HG03025 (cell line): Measurements from ENCODE around the gene HOXD13.

Experiments used
- ATAC-seq: cut with Tn5 transposase; IDR thresholded peaks from one replicate; pipeline ENCODE4 v1.9.1; 2021; ENCODE audit warnings: mild to moderate bottlenecking, moderate library complexity; ENCODE audit not compliant: unreplicated experiment, low FRiP score

Gene HOXD13

DNA sequence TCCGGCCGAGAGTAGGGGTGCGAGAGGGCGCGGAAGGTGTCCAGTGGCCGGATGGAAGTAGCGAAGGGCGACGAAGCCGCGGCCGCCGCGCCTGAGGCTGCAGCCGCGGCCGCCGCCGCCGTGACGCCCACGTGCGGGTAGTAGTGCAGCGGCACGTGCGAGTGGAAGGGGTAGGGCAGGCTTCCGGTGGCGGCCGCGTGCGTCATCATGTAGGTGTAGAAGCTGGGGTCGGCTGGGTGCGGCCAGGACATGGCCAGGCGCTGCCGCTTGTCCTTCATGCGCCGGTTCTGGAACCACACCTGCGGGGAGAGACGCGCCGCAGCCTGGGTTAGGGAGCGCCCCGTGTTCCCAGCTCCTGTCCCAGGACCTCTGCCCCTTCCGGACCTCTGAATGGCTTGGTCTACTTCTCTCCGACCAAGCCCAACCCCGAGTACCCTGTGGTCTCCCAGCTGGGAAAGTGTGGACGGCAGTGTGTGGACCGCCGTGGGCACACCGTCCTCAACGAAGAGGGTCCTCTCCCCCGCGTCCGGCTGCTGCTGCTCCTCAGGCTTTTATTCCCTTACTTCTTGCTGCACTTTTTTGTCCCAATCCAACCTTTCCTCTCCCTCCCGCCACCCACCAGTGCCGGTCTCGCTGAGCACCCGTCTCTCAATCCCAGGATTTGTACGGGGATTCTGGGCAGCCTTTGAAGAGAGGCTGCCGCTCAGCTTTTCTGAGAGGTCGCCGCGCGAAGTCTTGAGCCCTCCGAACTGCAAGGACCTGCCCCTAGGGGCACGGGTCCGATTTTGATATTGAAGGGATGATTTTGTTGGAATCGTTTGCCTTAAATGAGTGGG, 11.8 kb upstream of the HOXD13 start:
- ATAC-seq: no peak

DNA sequence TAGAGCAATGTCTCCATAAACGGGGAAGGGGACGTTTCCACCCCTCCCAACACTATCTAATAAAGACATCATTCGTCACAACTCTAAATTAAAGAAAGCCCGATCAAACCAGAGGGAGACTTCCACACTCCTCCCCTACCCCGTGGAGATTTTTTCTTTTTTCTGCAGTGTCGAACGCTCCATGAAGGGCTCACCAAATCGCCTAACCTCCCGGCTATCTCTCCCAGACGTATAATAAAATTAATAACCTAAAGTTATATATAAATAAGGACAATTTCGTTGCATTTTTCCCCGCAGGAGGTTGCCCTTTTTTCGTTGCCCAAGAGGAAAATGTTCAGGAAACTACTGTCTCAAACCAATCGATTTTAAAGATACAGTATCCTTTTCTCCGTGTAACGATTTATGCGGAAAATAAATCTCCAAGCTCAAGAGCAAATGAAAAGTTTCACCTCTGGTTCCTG, 11.1 kb upstream of the HOXD13 start:
- no peak for ATAC-seq

DNA sequence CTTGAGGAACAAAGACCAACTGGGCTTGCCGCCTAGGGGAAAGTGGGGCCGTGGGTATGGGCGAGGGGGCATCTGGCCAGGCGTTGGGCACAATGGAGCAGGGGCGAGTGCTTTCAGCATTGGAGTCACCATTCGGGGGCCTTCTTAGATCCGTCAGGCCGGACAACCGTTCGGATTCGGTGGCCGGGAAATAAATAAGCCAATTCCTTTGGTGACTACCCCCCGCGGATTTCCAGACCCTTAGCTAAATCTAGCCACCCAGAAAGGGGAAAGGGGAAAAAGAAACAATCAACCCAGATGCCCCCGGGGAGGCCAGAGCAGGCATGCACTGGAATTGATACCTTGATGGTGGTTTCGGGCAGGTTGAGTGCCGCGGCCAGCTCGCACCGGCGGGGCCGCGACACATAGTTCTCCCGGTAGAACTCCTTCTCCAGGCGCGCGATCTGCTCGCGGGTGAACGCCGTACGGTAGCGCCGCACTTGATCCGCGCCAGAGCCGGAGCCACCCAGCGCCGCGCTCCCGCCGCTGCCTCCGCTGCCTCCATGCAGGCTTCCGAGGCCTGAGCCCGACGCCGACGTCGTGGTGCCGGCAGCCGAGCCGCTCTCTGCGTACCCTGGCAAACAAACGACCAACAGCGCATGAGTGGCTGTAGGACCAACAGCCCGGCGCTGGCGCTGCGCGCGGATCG, 10.5 kb upstream of the HOXD13 start:
- no peak for ATAC-seq

DNA sequence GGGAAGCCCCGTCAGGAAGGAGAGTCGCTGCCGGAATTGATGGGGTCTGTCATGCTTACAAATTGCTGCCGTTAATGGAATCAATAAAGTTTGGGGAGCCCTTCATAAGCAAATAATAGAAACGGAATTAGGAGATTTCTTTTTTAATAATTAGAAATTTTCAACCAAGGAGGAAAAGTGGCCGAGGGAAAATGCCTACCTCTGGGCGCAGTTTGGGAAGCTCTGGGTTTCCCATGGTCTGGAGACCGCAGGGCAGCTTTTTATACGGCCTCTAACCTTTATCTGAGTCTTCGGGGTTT, 10.0 kb upstream of the HOXD13 start:
- ATAC-seq: no peak

DNA sequence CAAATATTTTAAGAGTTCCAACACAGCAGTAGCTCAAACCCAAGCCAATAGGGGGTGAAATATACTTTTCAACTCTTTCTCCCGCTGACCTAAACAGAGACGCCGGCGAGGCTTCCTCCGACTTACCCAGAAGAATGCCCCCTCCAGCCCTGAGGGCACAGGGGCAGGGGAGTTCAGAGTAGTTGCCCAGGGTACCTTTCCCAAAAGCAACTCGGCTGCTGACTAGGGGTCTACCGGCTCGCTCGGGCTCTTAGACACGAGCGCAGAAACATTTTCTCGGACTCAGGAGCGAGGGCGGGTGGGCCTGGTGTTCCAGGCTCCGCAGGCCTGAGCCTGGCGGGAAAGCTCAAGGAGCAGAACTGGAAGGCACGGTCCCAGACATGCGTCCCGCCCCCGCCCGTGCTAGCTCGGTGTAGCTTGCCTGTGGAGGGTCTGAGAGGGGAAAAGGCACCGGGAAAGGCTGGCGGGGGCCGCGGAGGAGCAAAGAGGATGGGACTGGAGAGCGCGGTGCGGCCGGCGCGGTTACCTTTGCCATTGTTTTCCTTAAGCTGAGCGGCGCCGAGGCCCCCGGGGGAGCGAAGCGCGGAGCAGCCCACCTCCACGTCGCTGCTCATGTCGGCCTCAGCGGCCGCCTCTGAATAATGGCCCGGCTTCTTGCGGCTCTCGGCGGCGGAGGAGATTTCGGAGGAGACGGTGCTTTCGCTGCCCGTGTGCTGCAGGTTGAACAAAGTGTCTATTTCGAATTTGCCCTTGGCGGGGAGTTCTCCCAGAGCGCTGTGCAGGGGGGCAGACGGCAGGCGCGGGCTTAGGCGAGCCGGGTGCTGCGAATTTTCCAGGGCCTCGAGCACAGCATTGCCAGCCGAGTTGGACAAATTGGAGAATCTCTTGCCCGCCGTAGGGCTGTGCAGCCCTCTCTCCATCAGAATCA, 9.4 kb upstream of the HOXD13 start:
- ATAC-seq: no peak

DNA sequence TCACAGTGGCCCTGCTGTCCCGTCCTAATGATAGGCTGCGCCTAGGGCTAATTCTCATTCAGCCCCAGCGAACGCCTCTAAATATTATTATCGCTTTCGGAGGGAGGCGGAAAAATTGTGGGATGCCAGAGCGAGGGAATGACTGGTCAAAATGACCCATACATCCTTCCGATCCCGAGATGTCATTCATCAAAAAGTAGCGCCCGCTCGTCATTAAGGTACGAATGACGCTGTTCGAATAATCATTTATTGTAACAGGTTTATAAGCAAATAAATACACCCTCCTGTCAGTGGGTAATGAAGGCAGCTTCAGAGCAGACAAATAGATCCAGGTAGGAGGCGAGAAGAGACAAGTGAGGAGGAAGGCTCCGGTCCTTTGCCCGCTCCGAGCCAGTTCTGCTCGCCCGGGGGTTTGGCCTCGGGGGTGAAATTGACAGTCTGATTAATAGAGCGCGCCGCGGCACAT, 8.7 kb upstream of the HOXD13 start, which contains the start of gene EVX2:
EVX2 (minus strand) TSS at position 167 of the 466 bp plus-strand sequence. CDS start 186 bp downstream, outside the sequence.
- no peak for ATAC-seq

DNA sequence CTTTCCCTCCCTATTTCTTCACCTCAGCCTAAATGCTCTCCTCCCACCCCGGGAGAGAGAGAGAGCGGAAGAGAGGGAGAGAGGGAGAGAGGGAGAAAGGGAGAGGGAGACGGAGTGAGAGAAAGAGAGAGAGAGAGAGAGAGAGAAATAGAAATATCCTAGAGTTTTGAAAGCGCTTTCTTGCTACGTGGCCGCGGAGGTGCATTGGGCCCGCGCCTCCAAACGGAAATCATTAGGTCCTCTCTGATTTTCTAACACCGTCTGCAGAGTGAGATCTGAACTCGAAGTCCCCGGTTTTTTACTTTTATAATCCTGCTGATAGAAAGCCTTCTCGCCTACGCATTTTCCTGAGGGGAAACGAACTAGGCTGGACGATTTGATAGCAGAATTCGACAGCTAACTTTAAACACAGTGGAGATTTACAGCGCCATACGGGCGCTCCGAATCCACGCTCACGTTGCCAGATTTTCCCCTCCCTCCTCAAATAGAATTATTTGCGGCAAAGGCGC, 7.9 kb upstream of the HOXD13 start:
- no peak for ATAC-seq

DNA sequence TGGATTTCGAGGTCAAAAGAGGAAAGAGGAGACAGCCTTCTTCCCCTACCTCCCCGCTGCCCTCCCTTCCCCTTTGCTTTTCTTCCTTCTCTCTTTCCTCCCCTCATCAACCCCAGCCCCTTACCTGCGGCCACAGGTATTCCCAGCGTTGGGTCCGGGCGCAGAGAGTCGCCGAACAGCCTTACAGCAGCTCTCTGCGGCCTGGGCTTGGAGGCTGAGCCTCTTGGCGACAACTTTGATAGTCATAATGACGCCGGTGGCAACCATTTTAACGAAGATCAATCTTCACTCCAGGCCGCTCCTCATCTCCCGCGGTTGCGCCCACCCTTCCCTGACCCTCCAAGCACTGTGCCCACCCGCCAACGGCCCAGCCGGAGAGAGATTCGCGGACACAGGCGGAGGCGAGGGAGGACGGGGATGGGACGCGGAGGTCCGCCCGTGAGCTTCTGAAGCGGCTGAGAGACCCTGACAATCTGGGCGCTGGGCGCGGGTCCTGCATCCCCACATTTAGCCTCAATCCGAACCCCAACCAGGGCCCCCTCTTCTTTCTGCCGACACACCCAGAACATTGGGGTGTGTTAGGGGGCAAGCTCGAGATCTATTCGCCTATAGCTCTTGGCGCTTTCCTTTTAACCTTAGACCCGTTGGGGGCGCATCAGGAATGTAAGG, 7.3 kb upstream of the HOXD13 start:
- no peak for ATAC-seq

DNA sequence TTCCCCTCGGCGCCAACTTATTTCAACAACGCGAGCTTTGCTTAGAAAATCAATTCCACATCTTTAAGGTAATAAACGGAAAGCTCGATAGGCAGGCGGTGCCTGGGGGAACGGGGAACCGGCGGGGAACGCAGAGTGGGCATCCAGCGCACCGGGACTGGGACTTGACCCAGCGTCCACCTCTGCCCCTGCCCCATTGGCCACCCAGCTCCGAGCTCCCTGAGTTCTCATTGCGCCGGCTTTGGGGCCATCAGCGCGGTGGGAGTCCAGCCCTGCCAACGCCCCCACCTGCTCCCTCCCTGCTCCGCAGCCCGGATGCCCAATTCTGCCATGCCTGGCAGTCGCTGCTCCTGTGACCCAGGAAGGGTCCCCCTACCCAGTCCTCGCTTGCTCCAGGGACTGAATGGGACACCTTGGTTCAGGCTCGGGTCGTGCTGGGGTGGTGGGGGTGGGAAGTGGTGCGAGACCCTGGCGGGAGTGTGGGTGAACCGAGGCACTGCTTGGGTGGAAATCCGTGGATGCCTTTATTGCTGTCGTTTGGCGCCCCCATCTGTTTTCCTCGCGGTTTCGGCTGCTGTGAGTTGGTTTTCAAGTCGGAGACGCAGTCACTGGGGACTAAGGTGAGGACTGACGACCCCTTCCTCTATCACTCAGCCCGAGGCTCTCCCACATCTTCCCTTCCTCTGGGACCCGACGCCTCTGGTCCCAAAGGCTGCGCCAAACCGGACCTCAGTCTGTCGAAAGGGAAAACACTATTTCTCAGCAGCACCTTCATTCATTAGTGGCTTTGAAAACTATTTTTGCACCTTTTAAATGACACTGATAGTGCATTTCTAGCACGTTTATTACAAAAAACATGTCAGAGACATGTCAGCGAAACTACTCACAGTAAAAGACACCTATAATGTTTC, 6.4 kb upstream of the HOXD13 start:
- ATAC-seq: no peak

DNA sequence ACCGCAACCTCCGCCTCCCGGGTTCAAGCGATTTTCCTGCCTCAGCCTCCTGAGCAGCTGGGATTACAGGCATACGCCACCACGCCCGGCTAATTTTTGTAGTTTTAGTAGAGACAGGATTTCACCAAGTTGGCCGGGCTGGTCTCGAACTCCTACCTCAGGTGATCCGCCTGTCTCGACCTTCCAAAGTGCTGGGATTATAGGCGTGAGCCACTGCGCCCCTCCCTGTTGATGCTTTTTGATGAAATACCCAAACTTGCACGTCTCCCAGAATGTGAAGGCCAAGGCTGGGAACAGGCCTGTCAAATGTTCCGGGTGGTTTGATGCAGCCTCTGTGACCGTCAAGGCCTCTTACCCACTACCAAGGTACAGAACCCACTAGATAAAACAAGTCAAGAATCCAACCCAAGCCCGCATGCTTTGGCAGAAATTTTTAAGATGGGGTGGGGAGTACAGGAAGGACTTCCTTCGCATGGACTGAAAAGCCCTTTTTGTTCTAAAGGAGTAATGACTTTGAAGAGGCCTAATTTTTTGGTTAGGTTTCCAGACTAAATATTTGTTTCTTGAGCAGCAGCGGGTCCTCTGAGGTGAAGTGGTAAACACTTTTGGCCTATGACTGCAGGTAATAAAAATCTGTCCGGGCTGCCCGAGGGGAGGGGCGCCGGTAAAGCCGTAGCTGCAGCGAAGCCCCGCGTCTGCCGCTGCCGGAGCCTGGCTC, 5.0 kb upstream of the HOXD13 start:
- no peak for ATAC-seq

DNA sequence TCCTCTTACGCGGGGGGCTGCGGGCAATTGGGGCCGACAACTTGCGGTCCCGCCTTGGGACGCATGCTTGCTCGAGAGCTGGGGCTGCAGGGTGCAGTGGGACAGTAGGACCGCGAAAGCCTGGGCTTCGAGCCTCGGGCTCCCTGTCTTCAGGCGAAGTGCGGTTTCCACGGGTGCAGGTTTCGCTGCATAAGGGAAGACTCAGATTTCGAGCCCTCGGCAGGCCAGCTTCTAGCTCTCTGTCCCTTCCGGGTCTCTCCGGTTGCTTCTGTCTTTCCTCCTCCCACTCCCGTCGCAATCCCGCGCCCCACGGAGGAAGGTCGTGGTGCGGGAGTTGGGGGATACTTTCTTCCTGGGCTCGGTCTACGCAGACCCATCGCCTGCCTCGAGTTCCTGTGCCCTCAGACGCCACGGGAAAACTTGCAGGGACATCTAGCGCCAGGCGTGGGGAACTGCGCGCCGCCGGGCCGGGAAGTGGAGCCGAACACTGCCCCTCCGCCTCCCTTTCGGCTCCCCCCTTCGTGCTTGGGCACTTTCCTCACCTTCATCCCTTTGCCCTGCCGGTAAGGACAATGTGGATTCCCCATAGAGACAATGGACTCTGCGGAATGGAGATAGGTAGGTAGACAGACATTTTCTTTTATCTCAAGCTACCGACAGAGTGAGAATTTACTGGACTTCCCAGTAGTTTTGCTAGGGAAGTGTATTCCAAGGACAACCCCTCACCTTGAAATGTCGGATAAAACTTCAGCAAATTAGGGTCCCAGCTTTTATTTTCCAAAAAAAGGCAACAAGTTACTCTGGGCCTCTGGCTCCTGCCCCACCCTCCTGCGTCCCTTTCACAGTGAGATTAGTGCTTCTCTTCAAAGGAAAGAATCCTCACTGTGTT, 4.2 kb upstream of the HOXD13 start:
- peak; percentile 73 for ATAC-seq

DNA sequence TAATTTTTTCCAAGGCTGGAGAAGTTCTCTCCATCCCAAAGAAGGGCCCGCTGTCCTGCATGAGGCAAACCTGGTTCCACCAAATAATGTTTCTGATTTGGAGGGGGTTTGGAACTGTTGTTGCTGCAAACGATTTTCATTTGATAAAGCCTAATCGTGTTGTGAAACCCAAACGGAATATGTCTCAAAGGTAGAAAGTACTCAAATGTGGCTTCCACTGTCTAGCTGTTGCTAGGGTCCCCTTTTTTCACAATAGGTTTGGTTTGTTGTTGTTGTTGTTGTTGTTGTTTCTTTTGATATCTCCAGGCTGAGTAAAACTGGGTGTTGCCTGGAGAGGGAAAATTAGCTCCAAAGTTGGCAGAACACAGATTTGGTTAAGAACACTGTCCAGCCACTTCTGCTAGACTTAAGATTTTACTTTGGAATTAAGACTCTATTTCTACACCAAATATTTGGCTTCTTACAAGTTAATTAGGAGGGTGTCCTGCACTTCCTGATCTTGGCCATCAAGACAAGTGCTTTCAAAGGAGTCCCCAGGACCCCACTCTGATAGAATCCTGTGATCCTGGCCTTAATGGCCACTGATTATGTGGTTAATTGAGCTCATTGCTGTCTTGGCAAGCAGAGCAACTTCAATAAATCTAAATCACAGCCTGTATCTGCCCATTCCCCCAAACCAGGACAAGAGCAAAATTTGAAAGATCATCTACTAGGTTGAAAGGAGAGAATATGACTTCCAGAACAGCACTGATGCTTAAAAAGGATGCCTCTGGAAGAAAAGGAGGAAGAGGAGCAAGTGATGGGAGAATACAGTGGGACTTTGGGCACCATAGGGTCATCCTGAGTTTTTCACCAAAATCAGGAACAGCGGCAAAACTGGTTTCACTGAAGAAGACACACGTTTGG, 3.3 kb upstream of the HOXD13 start:
- ATAC-seq: no peak

DNA sequence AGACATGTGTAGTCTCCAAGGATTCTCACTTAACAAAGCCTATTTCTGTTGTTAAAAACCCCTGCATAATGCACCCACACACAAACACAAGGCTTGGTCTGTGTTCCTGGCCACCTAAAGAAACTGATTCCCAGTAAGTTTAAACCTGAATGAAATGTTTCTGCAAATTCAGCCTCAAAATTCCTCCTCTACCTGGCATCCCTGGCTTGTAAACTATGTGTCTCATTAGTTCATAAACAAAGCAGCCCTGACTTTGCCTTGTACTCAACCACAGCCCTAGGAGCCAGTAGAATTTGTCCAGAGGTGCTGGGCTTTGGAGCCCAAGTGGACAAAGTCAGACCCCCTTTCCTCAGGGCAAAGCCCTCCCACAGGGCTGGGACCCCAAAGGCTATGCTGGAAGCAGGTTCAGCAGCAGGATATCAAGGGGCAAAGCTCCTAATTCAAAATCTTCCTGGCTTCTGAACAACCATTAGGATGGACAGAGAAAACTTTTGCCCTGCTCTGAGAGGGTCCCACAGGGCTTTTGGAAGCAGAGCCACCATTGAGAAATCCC, 2.6 kb upstream of the HOXD13 start:
- ATAC-seq: no peak

DNA sequence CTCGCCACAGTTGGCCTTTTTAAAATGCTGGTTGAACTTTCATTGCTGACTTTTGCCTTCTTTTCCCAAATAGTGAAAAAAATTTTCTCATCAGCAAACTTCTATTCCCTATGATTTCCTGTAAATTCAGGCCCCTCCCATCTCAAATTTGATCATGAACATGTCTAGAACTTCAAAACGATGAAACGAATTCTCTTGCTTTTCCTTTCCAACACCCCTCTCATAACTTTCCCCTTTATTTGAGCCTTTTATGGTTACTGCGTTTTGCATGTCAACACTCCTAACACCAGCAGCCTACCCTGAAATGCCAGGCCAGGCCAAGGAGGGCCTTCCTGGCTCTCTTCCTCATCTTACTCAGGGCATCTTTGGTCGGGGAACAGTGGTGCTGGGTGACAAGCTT, 1.7 kb upstream of the HOXD13 start:
- no peak for ATAC-seq

DNA sequence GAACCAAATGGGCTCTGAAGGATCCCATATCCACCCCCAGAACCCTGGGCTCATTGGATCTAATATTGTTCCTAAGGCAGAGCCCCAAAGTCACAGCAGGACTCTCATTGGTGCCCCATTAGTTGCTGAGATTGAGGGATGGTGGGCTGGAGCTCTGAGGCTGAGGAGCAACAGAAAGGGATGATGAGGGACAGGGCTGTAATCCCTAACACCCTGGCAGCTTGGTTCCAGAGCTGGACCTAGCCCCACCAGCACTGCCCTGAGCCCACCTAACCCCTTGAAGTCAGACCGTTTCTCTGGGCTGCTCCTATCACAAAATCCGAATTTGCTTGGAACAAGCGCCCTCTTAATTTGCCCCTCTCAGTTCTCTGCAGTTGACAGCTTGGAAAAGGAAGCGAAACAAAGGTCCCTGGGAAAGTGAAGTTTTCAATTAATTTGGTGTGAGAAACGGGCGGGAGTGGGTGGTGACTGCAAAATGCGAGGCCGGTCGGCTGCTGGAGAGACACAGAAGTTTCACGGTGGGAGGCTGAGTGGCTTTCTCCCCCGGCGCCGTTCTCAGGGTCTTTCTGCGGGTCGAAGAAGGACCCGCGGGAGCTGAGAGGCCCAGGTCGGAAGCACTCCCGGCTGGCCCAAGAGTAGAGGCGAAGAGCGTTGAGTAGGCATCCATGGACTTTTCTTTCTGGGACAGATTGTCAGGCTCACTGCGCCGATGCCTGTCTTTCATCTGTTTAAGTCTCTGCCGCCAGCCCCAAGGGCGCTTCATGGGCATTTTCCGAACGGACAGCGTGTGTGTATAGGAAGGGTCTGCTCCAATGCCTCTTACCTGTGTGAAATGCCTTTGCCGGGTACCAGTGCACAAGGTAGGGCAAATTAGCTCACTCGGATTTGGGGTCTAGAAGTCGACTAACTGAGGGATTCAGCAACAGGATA, 927 bp upstream of the HOXD13 start:
- no peak for ATAC-seq
